Left ventricle myocardium inferior (tissue), 1 donor: Measurements from ENCODE around the gene DHRS11. TPM values are rescaled to one million over a fixed set of nuclear protein-coding genes. Genes with fewer than 3 reads are reported as not detected.
A peak's percentile ranks its signal among the peaks of the same experiment; 100 is the strongest.

Source experiments
- DNase-seq: peaks from one replicate; pipeline ENCODE4 v3.0.0-alpha.2; 2020
- H3K27ac ChIP-seq: fragments of 200-600 bp; replicated peaks from 2 replicates; pipeline ENCODE4 v1.8.0; 2021
- H3K27me3 ChIP-seq: fragments of 200-600 bp; 2 replicates; pipeline ENCODE4 v1.8.0; 2021; ENCODE audit warnings: low read depth
- H3K36me3 ChIP-seq: fragments of 200-600 bp; 2 replicates; pipeline ENCODE4 v1.8.0; 2021
- H3K4me1 ChIP-seq: fragments of 200-600 bp; 2 replicates; pipeline ENCODE4 v1.8.0; 2021
- H3K4me3 ChIP-seq: fragments of 200-600 bp; 2 replicates; pipeline ENCODE4 v1.8.0; 2021; ENCODE audit warnings: mild to moderate bottlenecking, moderate library complexity
- H3K9me3 ChIP-seq: fragments of 200-600 bp; replicated peaks from 2 replicates; pipeline ENCODE4 v1.8.0; 2021
- CTCF ChIP-seq: fragments of 200-600 bp; IDR thresholded peaks from 2 replicates; pipeline ENCODE4 v1.8.0; 2021; ENCODE audit warnings: antibody characterized with exemption, mild to moderate bottlenecking, borderline replicate concordance
- intact Hi-C: fragments of 100-400 bp; cut with micrococcal nuclease; formaldehyde crosslinking; loops from one replicate; pipeline ENCODE4 v1.11.0; 2022
- total RNA-seq: library from RNA; stranded (reverse); fragmentation: NEBNext Ultra II Directional; extraction: Animal tissue kit (Norgen Biotek cat#: 25700); gene quantifications from one replicate; pipeline ENCODE4 v1.2.1, GENCODE V29; 2021
- donor health status: DM: no; HTN: yes; CAD: no; lungs with severe emphysema.

DHRS11 gene
- total RNA-seq, 1 donor from 2014 or later: 13.1 TPM

GRCh38 chr17:36597226-36597625 is 5.5 kb downstream of the DHRS11 start:
- no peak for TF ChIP-seq CTCF
- Histone ChIP-seq H3K4me3 (no peak overlapping the region), H3K36me3 (peaks cover 2% of the 10 kb centered on the region), H3K27me3 (no peaks in the 10 kb centered on the region), H3K27ac (no peak overlapping the region), H3K4me1 (peaks cover 43% of the 10 kb centered on the region), H3K9me3 (no peaks in the 10 kb centered on the region)
- intact Hi-C loops: no loop called here
- DNase-seq: no peak

DNA sequence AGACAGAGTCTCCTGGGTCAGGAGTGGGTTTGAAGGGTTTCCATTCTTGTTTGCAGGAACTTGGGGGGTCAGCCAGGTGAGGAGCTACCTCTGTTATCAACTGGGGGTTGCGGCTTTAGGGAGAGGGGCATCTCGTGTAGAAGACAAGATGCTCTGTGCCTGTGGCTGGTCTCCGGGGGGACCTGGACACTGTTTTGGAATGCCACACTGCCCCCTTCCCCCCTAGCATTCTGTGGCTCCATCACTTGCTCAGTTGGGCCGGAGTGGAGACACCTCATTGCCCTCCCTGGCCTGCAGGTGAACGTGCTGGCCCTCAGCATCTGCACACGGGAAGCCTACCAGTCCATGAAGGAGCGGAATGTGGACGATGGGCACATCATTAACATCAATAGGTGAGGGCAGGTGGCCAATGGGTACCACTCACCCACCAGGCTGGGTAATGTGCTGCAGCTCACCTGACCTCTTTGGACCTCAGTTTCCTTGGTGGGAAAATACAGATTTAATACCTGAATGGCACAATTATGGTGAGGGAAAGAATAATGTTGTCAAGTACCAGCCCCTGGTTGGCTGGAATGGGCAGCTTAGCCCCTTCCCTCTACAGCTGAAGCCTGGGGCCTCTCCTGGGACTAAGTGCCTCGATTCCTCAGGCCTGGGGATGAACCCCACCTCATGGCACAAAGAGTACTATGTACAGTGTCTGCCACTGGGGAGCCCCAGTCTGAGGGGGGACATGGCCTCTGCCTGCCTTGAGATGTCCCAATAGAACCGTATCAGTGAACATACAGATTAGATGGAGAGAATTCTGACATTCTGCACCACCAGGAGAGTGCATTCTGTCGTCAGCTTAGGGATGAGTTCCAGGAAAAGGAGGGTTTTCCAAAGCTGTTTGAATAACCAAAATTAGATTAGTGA is 6.4 kb downstream of the DHRS11 start:
- intact Hi-C loops: no loop called here
- Histone ChIP-seq H3K4me1 (peaks cover 43% of the 10 kb centered on the region), H3K36me3 (peaks cover 2% of the 10 kb centered on the region), H3K27me3 (no peaks in the 10 kb centered on the region), H3K4me3 (no peak overlapping the region), H3K9me3 (no peaks in the 10 kb centered on the region), H3K27ac (no peak overlapping the region)
- no peak for TF ChIP-seq CTCF
- DNase-seq: no peak

DNA sequence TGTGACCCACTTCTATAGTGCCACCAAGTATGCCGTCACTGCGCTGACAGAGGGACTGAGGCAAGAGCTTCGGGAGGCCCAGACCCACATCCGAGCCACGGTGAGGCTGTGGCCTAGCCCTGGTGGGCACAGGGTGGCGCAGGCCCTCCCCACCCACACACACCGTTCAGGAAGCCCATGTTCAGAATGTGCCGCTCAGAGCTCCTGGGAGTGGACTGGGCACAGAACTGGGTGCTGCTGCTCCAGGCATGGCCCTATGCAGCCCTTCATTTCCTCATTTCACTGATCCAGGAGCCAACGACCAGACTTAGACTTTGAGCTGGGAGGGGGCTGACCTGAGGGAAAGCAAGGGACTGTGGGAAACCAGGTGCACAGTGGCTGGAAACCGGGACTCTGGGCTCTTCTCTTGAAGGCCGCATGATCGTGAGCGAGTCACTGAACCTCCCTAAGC is 7.3 kb downstream of the DHRS11 start:
- no peak for TF ChIP-seq CTCF
- Histone ChIP-seq H3K36me3 (peaks cover 2% of the 10 kb centered on the region), H3K4me1 (peaks cover 43% of the 10 kb centered on the region), H3K27ac (no peak overlapping the region), H3K27me3 (no peaks in the 10 kb centered on the region), H3K4me3 (no peak overlapping the region), H3K9me3 (no peaks in the 10 kb centered on the region)
- intact Hi-C loops: no loop called here
- no peak for DNase-seq

GRCh38 chr17:36599546-36600250 is 8.0 kb downstream of the DHRS11 start:
- H3K27me3 ChIP-seq: no peaks in the 10 kb centered on the region
- H3K36me3 ChIP-seq: peaks cover 2% of the 10 kb centered on the region
- no peak overlapping the region for H3K4me3 ChIP-seq
- peaks cover 38% of the 10 kb centered on the region for H3K4me1 ChIP-seq
- DNase-seq: no peak
- no peaks in the 10 kb centered on the region for H3K9me3 ChIP-seq
- no peak overlapping the region for H3K27ac ChIP-seq
- intact Hi-C loops: no loop called here
- no peak for TF ChIP-seq CTCF

DNA sequence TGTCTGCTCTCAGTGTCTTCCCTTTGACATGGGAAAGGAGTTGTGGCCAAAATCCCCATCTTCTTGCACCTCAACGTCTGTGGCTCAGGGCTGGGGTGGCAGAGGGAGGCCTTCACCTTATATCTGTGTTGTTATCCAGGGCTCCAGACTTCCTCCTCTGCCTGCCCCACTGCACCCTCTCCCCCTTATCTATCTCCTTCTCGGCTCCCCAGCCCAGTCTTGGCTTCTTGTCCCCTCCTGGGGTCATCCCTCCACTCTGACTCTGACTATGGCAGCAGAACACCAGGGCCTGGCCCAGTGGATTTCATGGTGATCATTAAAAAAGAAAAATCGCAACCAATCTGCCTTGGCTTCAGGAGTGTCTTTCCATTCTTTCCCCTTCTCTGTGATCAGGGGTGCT is 8.8 kb downstream of the DHRS11 start:
- no peak for DNase-seq
- peak overlapping the region; percentile 89 for H3K4me3 ChIP-seq
- intact Hi-C loops: no loop called here

More for the DNA sequence above, 8.8 kb downstream of the DHRS11 start:
- TF ChIP-seq CTCF: no peak
- no peaks in the 10 kb centered on the region for H3K9me3 ChIP-seq
- H3K27ac ChIP-seq: peak overlapping the region; percentile 90
- H3K27me3 ChIP-seq: no peaks in the 10 kb centered on the region
- H3K36me3 ChIP-seq: peaks cover 2% of the 10 kb centered on the region
- peaks cover 37% of the 10 kb centered on the region for H3K4me1 ChIP-seq
